Choroid plexus epithelial cell (primary cell): Measurements from ENCODE around the gene PCED1A.

Experiments used
- DNase-seq: peaks from one replicate; pipeline ENCODE4 v3.0.0-alpha.2; 2010; ENCODE audit warnings: low read depth
- H3K4me3 ChIP-seq: 2 replicates; pipeline ENCODE4 v1.5.1; 2011; ENCODE audit warnings: low read depth, mild to moderate bottlenecking, control low read depth, low read length, moderate library complexity
- TF ChIP-seq, protein P1 (sequence below): conservative IDR thresholded peaks from 2 replicates; pipeline ENCODE4 v1.5.1; 2011; ENCODE audit warnings: low read depth, mild to moderate bottlenecking, control low read depth, inconsistent platforms, low read length, moderate library complexity

PCED1A gene

DNA sequence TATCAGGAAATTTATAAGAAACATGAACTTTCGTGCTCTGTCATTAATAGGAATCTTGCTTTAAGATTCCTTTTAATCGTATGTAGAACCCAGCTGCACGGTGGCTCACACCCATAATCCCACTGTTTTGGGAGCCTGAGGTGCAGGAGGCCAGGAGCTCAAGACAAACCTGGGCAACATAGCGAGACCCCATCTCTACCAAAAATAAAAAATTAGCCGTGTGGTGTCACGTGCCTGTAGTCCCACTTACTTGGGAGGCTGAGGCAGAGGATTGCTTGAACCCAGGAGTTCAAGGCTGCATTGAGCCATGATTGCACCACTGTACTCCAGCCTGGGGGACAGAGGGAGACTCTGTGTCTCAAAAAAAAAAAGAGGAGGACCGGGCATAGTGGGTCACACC lies 40.2 kb upstream of the PCED1A start:
- no peak for DNase-seq
- TF ChIP-seq, protein P1, sequence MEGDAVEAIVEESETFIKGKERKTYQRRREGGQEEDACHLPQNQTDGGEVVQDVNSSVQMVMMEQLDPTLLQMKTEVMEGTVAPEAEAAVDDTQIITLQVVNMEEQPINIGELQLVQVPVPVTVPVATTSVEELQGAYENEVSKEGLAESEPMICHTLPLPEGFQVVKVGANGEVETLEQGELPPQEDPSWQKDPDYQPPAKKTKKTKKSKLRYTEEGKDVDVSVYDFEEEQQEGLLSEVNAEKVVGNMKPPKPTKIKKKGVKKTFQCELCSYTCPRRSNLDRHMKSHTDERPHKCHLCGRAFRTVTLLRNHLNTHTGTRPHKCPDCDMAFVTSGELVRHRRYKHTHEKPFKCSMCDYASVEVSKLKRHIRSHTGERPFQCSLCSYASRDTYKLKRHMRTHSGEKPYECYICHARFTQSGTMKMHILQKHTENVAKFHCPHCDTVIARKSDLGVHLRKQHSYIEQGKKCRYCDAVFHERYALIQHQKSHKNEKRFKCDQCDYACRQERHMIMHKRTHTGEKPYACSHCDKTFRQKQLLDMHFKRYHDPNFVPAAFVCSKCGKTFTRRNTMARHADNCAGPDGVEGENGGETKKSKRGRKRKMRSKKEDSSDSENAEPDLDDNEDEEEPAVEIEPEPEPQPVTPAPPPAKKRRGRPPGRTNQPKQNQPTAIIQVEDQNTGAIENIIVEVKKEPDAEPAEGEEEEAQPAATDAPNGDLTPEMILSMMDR: no peak
- no peak overlapping the region for H3K4me3 ChIP-seq

DNA sequence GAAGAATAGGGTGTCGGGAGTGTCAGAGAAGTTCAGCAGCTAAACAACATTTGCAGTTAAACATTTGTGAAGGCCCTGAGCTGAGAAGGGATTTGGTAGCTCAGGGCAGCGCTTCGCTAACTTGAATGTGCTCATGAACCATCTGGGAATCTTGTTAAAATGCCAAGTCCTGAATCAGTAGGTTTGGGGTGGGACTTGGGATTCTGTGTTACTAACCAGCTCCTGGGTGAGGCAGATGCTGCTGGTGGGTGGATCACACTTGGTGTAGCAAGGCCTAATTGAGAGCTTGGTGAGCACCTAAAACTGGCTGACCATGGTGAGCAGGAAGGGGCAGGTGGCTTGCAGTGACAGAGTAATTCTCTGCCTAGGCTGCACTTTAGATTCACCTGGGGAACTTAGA lies 38.7 kb upstream of the PCED1A start:
- peak; percentile 56 for DNase-seq
- H3K4me3 ChIP-seq: no peak overlapping the region
- TF ChIP-seq, protein P1: no peak

DNA sequence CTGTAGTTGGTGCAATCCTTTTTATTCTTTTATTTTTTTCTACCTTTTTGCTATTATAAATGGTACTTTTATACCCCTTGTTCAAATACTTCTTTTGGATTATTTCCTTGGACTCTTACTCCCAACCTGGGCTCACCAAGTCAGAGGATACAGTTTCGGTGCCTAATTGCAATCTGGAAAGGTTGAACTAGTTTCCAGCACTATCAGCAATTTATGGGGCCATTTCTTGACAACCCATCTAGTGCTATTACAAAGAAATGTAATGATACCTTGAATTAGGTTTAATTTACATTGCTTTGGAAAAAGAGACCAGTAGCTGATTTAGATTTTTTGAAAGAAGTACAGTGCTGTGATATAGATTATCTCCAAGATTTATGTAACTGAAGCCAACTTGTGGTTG lies 38.1 kb upstream of the PCED1A start:
- no peak overlapping the region for H3K4me3 ChIP-seq
- TF ChIP-seq, protein P1: no peak
- DNase-seq: no peak

DNA sequence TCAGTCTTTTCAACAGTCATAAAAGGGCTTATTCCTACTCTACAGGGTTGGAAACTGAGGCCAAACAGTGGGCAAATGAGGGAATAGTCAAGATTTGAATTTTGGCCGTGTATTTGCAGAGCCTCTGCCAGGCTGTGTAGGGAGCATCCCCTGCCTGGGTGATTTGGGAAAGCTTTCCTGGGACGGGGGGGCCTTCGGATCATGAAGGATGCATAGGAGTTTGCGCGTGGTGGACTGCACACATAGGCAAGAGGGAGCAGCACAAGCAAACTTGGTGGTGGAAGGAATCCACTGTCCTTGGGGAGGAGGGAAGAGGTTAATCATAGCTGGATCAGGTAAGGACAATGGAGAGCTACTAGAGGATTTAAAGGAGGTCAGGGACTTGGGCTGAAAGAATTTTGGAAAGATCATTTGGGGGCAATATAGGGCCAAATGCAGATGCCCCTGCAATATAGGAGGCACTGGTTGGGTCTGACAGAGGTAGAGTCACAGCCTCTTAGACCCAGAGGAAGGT lies 35.3 kb upstream of the PCED1A start:
- no peak overlapping the region for H3K4me3 ChIP-seq
- TF ChIP-seq, protein P1: no peak
- no peak for DNase-seq

DNA sequence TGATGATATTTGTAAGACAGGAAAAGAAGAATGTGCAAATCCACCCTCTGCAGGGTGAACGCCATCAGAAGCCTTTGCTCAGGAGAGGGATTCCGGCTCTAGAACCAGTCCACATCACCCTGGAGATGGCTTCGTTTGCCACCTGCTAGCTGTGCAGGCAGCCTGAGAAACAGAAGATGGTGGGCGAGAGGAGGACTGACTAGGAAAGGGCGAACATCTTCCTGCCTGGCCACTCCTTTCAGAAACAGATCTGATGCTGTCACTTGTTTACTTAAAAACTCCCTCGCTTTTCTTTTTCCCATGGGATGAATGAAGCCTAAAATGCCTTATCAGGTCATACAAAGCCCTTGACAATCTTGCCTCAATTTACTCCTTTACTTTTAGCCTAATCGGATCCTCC lies 34.0 kb upstream of the PCED1A start:
- TF ChIP-seq, protein P1: no peak
- peak; percentile 25 for DNase-seq
- H3K4me3 ChIP-seq: peak overlapping the region; percentile 83

DNA sequence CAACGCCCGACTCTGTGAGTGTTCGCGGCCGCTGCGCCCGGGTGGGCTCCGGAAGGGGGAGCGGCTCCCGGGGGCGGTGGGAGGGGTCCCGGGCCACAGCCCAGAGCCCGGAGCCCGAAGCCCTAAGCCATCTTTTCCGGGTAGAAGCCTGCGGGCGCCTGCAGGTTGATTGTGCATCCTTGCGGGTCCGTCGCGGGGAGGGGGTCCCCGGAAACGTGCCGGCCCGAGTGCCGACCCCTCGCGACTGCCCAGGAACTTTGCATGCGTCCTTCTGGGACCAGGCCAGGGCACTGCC lies 33.2 kb upstream of the PCED1A start:
- DNase-seq: peak; percentile 17
- TF ChIP-seq, protein P1: no peak
- peak overlapping the region; percentile 83 for H3K4me3 ChIP-seq

DNA sequence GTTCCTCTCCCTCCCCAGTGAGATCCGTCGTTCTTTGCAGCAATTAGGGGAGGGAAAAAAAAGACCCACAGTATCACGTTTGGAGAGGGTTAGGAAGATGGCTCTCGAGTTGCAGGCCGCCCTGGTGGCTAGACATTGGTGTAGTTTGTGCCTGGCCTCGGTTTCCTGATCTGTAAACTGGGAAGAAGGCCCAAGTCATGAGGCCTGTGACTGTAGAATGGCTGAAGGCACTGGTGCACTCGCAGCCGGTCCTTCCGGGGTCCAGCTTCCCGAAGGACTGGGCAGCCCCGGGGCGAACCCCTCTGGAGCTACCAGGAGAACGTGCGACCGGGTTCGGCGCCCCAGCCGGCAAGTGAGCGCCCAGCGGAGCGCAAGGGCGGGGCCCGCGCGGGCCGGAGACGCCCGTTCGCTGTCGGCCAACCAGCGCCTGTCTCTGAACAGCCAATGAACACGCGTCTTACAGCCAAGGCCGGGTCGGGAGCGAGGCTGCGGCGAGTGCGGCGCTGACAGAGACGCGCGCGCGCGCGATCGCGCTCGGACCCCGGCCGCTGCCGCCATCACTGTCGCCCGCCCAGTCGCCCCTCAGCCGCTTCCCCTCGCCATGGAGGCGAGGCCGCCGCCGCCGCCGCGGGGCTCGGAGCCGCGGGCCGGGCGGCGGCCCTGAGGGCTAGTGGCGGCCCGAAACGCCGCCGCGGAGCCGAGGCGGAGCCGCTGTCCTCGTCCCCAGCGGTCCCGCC lies 32.7 kb upstream of the PCED1A start, which contains the start of gene PTPRA:
PTPRA (plus strand) TSS at position 472 of the 737 bp plus-strand sequence. CDS start 90,797 bp downstream, outside the sequence.
- H3K4me3 ChIP-seq: peak within 1 kb of the TSS; percentile 83
- peak; percentile 92 for DNase-seq
- TF ChIP-seq, protein P1: no peak
